ENCODE results near the gene CDH11.

The CDH11 gene

DNA sequence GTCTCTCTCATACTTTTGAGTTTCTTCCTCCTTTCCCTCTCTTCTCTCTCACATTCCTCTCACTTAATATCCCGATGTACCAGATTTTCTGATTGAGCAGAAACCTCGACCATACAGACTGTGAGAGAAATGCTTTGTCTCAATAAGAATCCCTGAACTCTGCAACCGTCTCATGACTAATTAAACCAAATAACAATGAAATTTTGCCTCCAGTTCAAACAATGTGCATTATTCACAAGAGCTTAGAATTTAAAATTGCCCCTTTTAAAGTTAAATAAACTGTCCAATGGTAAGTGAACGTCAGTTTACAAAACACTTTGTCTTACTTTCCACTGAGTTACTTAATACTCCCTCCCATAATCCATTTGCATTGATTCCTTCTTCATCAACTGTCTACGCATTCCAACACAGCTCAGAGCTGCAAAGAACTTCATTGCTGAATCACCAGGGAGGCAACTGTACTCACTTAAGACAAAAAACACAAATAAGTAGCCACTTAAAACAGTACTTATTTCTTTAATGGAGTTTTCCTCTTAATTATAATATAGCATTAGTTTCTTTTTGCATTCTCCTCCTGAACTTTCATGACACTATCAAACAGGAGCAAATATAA, 4.9 kb downstream of the CDH11 start:
- no peak for DNase-seq (ENCODE audit: low read depth in 2 of 2)

GRCh38 chr16:65116216-65116615, 5.6 kb downstream of the CDH11 start:
- no peak for DNase-seq (ENCODE audit: low read depth in 2 of 2)

- no peak for DNase-seq (ENCODE audit: low read depth in 2 of 2)
These were observed 7.3 kb downstream of the CDH11 start for GRCh38 chr16:65114527-65114926.

- DNase-seq (ENCODE audit: low read depth in 2 of 2), result no peak
These were observed 8.4 kb downstream of the CDH11 start for GRCh38 chr16:65113441-65113840.

DNA sequence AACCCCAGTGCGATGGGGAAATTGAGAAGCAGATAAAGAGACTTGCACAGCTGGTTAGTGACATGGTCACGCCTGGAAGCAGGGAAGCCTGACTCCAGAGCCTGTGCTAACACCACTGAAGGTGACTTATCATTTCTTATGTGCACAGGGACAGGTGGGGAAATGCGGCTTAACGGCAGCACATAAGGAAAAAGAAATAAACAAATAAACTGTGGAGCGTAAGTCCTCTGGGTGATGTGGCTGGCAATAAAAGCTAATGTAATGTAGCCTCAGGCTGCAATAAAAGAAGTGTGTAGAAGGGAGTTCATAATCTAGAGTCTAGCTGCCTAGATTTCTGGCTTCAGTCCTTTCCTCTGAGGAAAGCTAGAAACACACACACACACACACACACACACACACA, 10.6 kb downstream of the CDH11 start:
- no peak for DNase-seq (ENCODE audit: low read depth in 2 of 2)

DNA sequence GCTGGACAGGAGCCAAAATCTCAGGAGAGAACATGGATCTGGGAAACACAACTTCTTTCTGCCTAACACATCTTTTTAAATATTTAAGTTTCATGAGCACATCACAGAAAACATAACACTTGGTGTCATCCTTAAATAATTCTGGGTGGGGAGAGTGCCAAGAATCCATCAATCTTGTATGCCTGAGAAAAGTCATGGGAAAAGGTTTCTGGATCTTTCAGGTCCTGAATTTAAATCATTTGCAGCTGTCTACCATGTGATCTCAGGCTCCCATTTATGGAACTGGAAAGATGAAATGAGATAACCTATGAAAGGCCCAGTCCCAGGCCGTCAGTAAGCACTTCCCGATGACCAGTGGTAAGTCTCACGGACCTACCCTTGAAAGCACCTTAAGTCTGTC, 15.1 kb downstream of the CDH11 start:
- DNase-seq (ENCODE audit: low read depth in 2 of 2), result no peak

DNA sequence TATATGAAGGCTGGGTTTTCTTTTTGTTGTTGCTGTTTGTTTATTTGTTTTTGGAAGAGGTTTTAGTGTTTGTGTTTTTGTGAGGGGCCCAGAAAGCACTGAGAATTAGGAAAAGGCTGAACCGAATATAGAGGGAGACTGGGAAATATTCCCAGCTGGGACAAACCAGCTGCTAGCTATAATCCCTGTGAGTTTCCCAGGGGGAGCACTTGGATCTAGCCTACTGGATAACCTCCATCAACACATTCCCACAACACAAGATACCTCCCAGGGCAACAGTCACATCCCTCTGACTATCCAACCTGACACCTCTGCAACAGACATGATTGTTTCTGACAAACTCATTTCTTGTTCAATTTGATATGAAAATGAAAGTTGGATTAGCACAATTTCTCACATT, 16.7 kb downstream of the CDH11 start:
- no peak for DNase-seq (ENCODE audit: low read depth in 2 of 2)

DNA sequence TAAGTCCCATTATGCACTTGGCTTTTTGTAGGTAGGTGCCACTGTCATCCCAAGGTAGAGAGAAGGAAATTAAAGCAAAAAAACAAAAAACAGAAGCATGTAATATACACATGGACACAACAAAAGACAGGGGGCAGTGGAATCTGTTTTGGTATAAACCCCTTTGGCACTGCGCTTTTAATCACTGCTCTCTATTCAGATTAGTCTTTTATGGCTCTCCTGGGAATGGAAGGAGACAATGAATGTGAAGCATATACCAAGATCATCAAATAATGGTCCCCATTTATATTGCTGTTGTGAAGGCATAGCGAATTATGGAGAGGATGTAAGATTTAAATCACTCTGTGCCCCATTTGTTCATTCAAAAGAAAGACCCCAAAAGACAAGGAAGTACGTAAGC, 17.4 kb downstream of the CDH11 start:
- no peak for DNase-seq (ENCODE audit: low read depth in 2 of 2)

DNA sequence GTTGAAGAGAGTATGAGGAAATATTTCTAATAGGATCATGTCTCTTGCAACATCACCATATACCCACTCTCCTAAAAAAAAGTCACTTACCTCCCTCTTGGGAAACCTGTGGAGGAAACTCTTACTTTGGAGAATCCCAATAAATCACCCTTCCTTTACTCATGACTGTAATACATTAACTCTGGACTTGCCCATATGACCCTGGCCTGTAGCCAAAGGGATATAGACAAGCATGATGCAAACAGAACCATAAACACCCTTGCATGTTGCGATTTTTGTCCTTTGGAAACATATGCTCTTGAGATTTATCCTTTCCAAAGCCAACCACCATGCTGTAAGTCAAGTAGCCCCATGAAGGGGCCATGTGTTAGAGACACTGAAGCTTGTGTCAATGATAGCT, 19.5 kb downstream of the CDH11 start:
- DNase-seq (ENCODE audit: low read depth in 2 of 2), result no peak

- DNase-seq (ENCODE audit: low read depth in 2 of 2), result no peak
These were observed 20.9 kb downstream of the CDH11 start for GRCh38 chr16:65101009-65101408.

- no peak for DNase-seq (ENCODE audit: low read depth in 2 of 2)
These were observed 22.3 kb downstream of the CDH11 start for GRCh38 chr16:65099607-65100006.

DNA sequence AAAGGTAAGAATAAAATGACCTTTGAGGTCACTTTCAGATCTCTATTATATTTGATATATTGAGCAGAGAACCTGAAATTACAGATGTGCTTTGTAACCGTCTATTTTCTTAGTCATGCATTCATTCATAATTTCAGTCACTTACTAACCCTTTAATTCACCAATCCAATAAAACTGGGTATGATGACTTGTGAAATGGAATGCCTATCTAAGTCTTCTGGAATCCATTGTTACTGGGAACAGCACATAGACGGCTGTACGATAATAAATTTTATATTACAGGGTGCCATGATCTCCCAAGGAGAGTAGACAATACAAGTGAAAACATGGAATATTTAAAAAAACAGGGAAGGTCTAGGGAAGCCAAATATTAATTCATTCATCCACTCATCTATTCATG, 22.9 kb downstream of the CDH11 start:
- DNase-seq (ENCODE audit: low read depth in 2 of 2), result no peak

DNA sequence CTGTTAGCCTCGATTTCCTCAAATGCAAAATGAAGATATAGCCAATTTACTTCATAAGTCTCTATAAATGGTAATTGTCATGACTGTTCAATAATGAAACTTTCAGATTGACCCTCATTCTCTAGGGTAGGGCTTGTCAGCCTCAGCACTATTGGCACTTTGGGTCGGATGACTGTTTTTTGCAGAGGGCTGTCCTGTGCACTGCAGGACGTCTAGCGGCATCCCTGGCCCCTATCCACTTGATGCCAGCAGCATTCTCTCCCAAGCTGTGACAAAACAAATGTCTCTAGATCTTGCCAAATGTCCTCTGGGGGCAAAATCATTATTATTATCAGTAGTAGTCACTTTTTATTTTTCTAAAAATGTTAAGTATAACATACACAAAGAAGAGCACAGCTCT, 24.6 kb downstream of the CDH11 start:
- no peak for DNase-seq (ENCODE audit: low read depth in 2 of 2)

DNA sequence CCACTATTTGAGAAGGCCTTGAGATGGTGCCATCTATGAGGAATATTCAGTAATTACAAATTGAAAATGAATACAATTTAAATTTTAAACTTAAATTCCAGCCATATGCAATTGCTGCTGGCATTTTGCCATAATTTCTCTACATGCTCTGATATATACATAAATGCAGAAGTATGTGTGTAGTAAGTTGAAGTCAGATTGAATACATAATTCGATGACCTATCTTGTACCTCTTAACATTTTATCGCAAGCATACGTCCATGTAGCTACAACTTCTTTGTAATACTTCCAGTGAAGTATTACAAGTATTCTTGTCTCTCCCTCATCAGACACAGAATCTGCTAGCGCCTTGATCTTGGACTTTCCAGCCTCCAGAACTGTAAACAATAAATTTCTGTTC, 26.0 kb downstream of the CDH11 start:
- no peak for DNase-seq (ENCODE audit: low read depth in 2 of 2)

DNA sequence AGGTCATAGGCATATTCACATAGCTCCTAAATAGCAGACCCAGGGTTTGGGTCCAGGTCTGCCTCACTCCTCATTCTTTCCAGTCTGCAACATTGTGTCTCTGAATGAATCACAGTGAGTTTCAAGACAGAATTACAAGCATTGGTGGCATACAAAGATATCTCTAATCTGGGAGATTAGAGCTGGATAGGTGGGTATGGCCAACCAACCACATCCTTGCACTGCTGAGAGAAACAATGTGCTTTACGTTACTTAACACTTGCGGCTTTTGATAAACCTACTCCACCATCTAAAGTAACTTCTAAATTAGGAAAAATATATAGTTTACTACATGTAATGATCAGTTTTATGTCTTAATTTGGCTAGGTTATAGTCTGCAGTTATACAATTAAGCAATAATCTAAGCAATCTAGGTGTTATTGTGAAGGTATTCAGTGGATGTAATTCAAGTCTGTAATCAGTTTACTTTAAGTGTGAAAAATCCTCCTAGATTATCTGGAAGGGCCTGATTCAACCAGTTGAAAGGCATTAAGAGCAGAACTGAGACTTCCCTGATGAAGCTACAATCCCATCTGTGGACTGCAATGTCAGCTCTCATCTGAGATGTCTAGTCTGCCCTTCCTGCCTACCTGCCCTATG, 26.7 kb downstream of the CDH11 start:
- DNase-seq (ENCODE audit: low read depth in 2 of 2), result no peak

DNA sequence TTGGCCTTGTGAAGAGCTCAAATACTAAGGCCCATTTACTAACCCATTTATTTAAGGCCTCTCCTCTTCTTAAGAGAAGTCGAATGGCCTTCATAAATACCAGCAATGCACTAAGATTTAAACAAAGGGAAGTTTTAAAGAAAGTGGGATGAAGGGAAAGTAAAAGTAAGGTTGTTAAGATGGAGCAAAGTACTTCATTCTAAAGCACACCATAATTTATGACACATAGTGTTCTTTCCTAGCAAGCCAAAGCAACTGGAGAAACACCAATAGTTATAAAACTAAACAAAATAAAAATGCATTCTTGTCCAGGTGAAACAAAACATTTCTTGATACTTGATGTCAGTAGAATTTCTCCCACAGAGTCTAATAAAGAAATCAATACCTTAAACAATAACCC, 27.9 kb downstream of the CDH11 start:
- no peak for DNase-seq (ENCODE audit: low read depth in 2 of 2)

GRCh38 chr16:65083164-65083857, 38.6 kb downstream of the CDH11 start:
- DNase-seq (ENCODE audit: low read depth in 2 of 2), result no peak

GRCh38 chr16:65079549-65079948, 42.3 kb downstream of the CDH11 start:
- DNase-seq (ENCODE audit: low read depth in 2 of 2), result no peak

GRCh38 chr16:65077181-65077580, 44.7 kb downstream of the CDH11 start:
- no peak for DNase-seq (ENCODE audit: low read depth in 2 of 2)

DNA sequence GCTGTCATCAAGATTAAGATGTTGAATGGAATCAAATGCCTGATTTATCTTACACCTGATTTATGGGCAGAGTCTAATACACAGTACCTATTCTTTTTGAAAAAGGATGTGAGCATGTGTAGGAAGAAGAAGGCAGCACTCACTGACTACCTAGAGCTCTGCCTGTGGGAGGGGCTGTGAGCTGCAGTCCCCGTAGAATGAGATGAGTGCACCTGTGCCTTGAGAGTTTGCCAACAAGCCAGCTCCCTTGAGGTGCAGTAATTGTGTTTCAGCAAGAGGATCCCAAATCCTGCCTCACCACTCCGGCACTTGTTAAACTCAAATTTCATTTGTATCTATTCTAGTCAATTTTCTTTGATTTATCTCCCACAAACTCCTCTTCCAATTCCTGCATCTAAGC, 46.0 kb downstream of the CDH11 start:
- no peak for DNase-seq (ENCODE audit: low read depth in 2 of 2)

DNA sequence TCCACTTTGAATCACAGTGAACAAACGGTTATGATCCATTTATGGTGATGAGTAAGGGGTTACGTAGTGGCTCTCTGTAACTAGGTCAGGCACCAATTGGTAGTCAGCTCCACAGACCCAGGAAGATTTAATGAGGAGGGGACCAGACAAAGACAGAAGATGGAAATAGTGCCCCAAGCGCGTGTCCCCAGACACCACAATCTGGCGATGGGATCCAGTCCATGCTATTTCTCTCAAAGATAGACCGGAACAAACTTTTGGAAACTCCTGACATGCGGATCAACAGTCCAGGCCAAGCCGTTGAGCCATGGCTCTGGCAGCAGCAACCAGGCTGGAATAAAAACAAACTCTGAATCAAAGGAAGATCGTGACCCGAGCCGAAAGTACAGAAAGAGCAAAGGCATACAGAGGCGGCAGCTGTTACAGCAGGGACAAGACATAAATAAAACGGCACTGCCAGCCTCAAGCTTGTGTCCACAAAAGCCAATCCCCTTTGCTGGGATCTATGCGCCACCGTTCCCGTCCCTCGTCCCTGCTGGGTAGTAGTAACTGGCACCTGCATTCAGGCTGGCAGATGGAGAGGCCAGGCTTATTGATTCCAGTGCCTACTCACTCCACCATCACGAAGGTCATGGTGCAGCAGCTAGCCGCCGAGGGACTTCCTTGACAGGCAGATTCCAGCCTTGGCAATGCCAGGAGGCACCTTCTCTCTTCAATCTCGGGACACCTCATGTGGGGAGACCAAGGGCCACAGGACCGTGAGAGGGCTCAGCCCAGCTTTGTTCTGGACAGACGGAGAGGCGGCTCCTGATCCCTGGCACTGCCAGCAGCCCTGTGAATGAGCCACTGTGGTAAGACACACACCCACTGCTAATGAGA, 50.2 kb downstream of the CDH11 start:
- no peak for DNase-seq (ENCODE audit: low read depth in 2 of 2)

- no peak for DNase-seq (ENCODE audit: low read depth in 2 of 2)
These were observed 50.9 kb downstream of the CDH11 start for GRCh38 chr16:65070831-65071432.
